Measurements from ENCODE around the gene NME7.
"Not testable (repeated sequence)": the region's sequence is repeated elsewhere in the genome, so short reads cannot be mapped to it uniquely, and the experiment has no call there.

NME7 gene

DNA sequence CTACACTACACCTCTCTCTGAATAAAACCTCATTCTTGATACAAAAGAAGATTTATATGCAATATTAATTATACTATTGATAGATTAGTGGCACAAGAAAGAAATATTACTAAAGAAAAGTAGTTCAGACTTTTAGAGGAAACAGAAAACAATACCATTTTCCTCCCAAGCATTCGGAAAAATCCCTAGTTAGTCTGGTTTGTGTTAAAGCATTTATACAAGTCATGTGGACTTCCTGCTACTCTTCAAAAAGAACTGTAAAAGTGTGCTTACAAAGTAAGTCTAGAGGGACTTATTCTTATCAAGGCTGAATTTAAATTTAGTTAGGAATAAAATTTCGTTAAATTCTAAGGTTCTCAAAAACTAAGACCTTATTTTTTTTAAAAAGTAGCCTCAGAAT is 132.0 kb downstream of the NME7 start:
- no peak for DNase-seq (ENCODE audit: low read depth, low spot score)

DNA sequence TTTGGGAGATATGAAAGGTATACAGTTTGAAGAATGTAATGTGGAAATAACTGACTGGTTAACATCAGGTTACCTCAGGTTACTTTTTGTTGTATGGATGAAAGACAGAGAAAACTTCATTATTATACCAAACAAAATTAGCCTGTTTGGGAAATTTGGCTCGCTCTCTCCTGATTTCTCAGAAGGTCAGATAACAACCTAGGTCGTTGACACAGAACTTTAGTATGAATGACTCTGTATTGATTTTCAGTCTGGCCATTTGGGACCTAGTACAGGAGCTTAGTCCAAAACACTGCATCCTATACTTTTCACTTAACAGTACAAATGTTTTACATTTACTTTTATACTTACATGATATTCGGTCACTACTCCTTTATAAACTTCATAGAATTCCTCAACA is 132.8 kb downstream of the NME7 start:
- DNase-seq (ENCODE audit: low read depth, low spot score) = no peak

DNA sequence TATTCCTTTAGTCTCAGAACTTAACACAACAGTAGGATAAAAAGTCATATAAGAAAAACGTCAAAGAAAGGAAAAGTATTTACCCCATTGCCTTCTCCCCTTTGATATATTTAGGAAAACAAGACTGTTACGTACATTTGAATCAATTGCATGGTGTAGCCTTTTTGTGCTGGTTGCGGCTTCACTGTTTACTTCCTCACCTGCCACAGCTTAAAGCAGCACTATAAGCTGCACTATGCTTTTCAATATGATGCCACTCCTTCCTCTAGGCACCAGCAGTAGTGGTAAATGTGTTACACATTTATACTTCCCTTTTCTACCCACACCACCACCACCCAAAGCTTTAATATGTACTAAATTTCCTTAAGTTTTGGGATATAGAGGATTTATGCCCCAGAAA is 150.0 kb downstream of the NME7 start:
- DNase-seq (ENCODE audit: low read depth, low spot score) = no peak

DNA sequence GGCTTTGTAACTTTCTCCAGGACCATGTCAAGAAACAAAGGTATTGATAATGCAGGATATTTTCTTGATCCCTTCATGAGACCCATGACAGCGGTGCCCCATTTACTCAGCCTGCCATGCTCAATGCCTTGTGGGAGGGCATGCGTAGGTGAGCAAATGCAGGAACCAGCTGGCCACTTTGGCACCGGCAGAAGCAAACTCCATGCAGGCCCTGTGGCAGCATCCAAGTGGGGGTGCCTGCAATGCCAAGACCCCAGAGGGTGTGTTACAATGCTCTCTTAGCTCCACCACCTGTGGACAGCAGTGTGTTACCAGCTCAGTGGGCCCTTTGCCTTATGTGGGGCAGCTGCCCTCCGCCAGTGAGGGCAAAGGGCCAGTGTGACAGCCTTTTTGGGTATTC is 153.0 kb downstream of the NME7 start:
- no peak for DNase-seq (ENCODE audit: low read depth, low spot score)

DNA sequence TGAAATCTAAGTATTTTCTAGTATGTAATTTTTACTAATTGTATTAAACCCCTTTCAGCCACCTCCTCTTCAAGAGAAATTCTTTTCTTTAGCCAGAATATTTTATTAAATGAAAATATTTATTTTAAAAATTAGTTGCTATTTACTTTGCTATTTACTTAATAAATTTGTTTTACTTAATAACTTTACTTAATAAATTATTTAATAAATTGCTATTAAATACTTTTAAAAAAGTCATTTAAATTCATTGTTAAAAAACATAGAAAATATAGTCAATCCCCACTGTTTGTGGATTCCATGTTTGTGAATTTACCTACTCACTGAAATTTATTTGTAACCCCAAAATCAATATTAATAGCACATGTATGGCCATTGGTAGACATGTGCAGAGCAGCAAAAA is 155.5 kb downstream of the NME7 start:
- DNase-seq (ENCODE audit: low read depth, low spot score) = no peak

DNA sequence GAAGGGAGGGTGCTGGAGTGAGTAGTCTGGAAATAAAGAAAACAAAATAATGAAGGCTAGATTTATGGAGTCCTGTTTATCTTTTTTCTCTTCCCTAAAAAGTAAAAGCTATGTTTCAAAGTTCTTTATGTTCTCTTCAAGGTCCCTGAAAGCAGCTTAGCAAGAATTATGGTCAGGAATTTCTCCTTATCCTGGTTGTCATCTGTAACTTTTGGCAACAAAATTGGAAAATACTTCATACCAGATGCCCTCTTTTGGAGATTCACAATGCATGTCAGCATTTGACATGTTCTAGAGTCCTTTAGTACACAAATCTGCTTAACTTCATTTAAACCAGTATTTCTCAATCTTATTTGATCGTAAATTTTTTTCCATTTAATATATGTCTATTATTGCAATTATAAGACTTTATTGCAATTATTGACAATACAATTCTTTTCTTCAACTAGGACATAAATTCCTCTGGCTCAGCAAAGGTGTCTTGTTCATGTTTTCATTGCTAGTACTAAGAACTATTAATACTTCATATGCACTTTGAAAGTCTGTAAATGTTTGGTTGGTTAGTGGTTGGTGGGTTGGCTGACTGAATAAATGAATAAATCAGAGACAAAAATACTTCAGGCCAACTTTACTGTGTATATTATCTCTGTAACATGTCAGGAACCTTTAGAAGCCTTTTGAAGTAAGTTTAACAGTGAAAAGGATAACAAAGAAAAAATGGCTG is 159.6 kb downstream of the NME7 start:
- no peak for DNase-seq (ENCODE audit: low read depth, low spot score)

DNA sequence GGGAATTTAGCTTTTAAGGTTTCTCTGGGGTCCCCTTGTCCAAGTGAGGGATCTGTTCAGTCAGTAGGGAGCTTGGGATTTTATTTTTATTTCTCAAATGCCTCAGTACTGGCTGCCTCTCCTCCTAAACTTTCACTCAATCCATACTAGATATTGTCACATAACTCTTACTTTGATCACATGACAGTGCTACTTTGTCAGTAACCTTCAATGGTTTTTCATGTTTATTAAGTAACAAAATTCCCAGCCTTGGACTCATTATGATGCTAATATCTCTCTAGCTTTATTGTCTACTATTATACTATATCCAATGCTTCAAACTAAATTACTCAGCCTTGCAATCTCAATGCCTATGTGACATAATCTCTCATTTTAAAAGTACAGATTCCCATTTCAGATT is 163.4 kb downstream of the NME7 start:
- DNase-seq (ENCODE audit: low read depth, low spot score) = no peak

DNA sequence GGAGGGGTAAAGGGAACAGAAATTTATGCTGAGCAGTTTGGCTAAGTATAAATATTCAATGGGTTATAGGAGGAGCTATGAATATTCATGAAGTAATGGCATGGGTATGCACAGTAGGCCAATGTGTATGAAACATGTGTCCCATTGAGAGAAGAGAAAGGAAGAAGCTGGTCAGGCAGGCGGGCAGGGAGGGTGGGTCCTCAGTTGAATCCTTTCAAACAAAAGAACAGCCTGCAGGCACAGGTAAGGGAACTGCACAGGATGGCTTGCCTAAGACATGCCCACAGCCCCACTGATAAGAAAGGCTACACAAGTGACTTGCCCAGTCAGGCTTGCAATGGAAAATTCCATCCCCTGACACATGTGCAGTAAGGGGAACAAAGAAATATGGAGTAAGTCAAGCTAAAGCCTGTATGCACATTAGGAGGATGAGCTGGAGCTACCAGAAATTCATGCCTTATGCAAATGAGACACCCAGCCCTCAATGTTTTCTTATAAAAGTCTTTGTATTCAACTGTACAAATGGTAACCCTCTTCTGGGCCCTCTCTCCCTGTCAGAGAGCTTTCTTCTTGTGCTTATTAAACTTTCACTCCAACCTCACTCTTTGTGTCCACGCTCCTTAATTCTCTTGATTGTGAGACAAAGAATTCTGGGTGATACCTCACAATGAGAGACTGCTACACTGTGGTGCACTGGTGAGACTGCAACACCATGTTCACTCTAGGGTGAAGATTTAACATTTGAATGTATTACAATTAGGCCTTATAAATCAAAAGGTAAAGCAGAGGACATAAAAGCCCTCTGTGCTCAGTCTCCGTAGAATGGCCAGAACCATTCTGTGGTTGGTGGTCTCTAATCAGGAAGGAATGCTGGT is 164.6 kb downstream of the NME7 start:
- no peak for DNase-seq (ENCODE audit: low read depth, low spot score)

DNA sequence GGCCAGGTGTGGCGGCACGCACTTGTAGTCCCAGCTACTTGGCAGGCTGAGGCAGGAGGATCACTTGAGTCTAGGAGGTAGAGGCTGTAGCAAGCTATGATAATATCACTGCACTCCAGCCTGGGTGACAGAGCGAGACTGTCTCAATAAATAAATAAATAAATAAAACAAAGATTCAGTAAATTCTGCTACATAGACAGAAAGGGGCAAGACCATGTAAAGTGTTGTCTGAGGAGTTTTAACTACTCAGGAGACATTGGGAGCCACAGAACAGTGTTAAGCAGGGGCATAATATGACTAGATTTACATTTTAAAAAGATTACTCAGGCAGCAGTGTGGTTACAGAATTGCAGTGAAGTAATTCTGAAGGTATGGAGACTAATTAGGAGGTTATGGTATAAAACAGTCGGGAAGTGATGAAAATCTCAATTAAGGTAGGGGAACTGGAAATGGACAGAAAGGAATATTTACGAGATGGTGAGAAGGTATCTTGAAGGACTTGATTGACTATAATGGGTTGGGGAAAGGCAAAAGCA is 166.4 kb downstream of the NME7 start:
- no peak for DNase-seq (ENCODE audit: low read depth, low spot score)

DNA sequence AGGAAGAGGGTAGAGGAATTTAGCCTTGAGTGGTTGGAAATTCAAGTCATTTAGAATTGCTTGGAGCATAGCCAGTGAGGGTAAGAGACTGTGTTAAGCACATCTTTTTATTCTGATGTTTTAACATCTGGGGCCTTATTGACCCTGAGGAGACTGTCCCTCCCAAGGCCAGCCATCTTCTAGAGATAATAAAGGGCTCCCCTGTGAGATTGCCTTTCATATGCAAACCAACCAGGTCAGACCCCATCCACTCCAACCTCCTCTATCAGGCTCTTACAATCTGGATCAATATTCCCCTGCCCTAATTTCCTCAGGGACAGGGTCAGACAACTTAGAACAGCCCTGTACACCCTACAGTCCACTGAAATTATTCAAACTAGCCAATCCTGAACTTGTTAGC is 167.3 kb downstream of the NME7 start:
- DNase-seq (ENCODE audit: low read depth, low spot score) = no peak

DNA sequence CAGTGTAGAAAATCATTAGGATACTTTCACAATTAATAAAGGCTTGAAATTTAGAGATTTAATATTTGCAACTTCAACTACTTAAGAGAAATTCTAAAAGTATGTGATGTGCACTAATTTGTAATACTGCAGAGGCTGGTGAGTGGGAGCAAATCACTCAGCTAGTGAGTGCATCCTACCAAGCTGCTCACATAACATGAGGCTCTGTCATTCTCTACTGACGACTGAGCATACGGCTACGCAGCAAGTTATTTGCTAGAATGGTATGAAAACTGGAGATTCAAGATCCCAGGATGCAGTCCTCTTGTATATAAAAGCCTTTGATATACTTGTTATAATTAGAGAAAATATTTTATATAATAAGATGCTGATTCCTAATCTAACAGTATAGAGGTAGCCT is 171.0 kb downstream of the NME7 start:
- no peak for DNase-seq (ENCODE audit: low read depth, low spot score)

DNA sequence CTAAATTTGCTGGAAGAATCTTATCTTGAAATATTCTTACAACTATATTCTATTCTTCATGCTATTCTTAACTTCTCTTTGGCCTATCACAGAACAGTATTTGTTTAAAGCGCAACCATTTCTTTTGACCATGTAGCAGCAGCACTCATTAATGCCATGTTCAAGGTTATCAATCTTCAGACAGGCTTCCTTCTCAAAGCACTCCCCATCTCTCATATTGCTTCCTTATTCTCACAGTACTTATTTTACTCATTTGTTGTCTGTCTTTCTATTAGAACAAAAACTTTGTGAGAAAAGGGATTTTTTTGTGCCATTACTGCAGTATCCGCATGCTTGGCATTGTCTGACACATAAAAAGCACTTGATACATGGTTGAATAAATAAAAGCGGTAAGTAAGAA is 171.4 kb downstream of the NME7 start:
- no peak for DNase-seq (ENCODE audit: low read depth, low spot score)

DNA sequence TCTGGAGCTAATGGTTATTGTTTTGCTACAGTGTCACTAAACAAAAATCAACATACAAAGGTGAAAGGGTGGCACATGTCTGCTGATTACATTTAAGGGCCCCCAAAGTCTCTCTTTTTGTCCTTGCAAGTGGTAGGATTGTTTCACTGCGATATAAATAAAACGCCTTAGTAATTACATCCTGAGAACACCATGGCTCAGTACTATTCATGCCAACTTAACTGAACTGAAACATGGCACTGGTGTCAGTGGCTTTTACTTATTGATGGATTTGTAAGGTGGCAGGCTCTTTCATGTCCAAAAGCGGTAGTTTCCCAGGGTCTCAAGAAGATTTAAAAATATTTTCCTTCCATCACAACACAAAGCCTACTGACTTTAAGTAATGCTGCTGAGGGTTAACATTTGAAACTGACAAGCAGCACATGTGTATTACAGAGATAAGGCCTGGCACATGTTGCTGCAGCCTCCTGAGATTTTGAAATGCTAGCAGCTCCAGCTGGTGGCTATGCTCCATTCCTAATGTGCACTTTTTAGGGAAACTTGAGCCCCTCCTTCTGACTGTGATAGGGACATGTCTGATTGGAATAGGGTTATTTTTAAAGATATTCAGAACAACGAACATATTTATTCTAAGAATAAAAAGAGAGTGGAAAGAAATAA is 174.3 kb downstream of the NME7 start:
- DNase-seq (ENCODE audit: low read depth, low spot score) = no peak

DNA sequence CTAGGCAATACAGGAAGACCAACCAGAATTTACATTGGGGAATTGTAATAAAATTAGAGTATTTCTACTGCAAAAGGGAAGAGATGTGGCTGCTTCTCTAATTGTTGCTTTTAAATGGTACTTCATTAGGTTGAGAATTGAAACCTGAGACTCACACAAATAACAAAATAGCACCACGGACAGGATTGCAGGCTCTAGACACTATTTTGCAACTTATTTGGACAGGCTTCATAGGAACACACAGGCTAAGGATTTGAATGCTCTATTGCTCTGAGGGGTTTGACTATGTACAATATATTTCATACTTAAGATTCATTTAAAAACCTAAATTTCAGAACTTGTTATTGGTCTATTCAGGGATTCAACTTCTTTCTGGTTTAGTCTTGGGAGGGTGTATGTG is 181.5 kb downstream of the NME7 start:
- no peak for DNase-seq (ENCODE audit: low read depth, low spot score)

DNA sequence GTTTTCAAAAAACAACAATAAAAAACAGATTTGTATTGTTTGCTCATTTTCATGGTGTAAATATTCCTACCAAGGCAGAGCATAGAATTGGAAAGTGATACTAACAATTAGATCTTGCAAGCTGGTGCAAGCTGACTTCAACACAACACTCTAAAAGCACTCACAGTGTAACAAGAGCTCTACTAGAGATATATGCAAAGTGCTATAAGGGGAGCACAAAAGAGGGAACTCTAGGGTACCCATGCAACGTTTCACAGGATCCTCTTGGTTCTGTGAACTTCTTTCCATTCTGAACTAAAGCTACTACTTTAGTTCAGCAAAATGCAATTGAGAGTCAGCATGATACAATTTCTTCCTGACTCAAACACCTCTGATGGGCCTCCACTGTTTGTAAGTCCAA is 182.8 kb downstream of the NME7 start:
- no peak for DNase-seq (ENCODE audit: low read depth, low spot score)

DNA sequence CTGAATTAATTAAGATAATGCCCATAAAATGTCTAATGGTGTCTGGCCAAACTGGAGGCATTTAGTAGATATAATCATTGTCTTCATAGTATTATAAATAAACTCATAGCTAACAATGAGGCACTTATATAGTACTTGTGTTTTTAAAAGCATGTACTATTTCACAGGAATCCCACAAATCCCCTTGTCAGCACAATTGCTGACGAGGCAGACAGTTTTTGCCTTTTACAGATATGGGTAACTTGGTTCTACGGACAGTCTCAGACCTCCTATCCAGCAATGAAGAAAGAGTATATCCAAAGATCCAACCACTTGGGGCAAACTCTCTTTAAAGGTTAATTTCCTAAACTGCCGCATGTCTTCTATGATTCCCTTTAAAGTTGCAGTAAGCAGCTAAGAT is 187.4 kb downstream of the NME7 start:
- DNase-seq (ENCODE audit: low read depth, low spot score) = no peak

DNA sequence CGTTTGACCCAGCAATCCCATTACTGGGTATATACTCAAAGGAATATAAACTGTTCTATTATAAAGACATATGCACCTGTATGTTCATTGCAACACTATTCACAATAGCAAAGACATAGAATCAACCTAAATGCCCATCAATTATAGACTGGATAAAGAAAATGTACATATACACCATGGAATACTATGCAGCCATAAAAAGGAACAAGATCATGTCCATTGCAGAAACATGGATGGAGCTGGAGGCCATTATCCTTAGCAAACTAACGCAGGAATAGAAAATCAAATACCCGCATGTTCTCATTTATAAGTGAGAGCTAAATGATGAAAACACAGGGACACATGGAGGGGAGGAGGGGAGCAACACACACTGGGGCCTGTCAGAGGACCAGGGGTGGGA is 188.2 kb downstream of the NME7 start:
- DNase-seq (ENCODE audit: low read depth, low spot score) = not testable (repeated sequence)

DNA sequence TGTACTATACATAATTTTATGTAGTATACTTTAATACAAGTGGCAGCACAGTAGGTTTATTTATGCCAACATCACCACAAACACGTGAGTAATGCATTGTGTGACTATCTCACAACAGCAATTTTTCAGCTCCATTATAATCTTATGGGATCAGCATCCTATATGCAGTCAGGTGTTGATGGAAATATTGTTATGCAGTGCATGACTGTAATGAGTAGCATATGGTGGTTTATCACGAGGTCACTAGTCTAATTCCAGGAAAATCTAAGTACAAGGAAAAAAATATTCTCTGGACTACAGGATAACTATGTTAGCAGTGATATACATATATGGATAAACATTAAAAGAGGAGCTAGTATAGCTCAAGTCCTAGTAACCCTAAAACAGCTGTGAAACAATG is 192.1 kb downstream of the NME7 start:
- DNase-seq (ENCODE audit: low read depth, low spot score) = no peak

DNA sequence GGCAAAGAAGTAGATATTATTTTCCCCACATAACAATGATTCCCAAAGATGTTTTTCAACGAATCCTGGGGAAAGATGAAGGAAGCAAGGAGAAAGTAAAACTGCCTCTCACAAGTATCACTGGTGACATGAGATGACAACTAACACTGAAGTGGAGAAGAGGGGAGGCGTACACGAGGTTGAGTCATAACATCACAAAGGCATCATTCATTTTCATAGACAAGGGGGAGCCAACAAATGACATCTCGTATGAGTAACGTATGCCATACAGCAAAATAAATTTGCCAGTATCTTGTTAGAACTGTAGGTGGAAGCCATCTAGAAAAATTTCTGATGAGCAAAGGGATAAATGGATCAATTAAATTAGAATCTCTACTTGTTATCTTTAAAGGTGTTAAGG is 204.5 kb downstream of the NME7 start:
- DNase-seq (ENCODE audit: low read depth, low spot score) = no peak

DNA sequence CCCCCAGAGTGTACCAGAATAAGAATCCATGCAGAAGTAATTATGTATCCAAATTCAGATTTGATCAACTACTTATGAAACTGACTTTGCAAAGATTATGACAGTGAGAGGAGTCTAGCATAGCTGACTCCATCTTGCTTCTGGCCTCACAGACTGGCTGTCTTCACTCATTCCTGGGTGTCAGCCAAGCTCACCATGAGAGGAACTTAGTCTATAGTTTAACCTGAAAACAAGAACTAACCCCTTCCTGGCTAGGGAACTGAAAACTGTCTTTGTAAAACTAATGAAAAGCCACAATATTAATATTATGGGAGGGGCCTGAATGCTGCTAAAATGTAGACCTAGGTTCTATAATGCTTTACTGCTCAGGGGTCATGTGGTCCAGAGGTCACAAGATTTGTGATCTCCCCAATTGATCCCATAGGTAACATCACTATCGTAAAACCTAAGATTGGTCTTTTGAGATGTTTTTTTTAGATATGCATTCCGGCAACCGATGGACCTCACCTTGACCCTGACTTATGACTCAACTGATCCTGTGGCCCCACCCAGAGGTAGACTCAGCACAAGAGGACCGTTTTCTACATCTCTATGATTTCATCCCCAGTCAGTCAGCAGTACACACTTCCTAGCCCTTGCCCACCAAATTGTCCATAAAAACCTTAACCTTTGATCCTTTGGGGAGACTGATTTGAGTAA is 206.0 kb downstream of the NME7 start:
- no peak for DNase-seq (ENCODE audit: low read depth, low spot score)

DNA sequence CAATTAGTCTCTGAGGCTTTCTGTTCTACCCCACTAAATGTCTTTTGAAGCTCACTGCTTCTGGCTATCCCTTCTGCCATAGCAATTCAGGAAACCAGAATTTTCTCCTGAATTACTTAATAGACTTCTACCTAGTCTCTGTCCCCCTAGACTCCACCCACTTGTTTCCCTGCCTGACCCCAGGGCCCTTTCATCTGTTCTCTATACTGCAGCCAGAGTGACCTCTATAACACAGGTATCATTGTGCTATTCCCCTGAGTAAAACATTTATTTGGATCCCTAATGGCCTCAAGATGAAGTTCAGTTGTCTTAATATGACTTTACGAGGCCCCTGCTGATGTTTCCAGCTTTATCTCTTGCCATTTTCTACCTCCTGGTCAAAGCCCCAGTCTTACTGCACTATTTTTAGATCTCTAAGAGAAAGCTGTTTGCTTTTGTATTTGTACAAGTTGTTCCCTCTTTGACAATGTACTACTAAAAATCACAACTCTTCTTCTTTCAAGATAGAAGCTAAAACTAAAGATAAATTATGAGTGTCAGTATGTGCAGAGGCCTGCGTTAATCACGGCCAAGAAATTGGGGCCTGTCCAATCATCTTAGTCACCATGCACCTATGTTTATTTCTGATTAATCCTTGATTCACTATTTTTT is 206.6 kb downstream of the NME7 start:
- DNase-seq (ENCODE audit: low read depth, low spot score) = no peak
